Brain microvascular endothelial cell (primary cell): Measurements from ENCODE around the gene NSF.
"Not testable (repeated sequence)": the region's sequence is repeated elsewhere in the genome, so short reads cannot be mapped to it uniquely, and the experiment has no call there.

Source experiments
- DNase-seq: peaks from one replicate; pipeline ENCODE4 v3.0.0-alpha.2; 2020
- H3K27ac ChIP-seq: fragments of 250-450 bp; sonication (Bioruptor Pico); 2 replicates; pipeline ENCODE4 v1.5.1; 2020; ENCODE audit warnings: mild to moderate bottlenecking, moderate library complexity
- H3K27me3 ChIP-seq: fragments of 250-450 bp; sonication (Bioruptor Pico); replicated peaks from 2 replicates; pipeline ENCODE4 v1.5.1; 2020; ENCODE audit warnings: mild to moderate bottlenecking
- H3K36me3 ChIP-seq: fragments of 250-450 bp; sonication (Bioruptor Pico); replicated peaks from 2 replicates; pipeline ENCODE4 v1.5.1; 2020; ENCODE audit warnings: mild to moderate bottlenecking
- H3K4me3 ChIP-seq: 2 replicates; pipeline ENCODE4 v1.5.1; 2011; ENCODE audit warnings: low read depth, mild to moderate bottlenecking, control low read depth, low read length, moderate library complexity
- in situ Hi-C: cut with HindIII; loops from 2 replicates; pipeline ENCODE4 v1.10.0; 2017; ENCODE audit warnings: low sequenced_read_pairs, low pct_ligation_motif_present
- TF ChIP-seq, protein P1 (sequence below): IDR thresholded peaks from 2 replicates; pipeline ENCODE4 v1.5.1; 2011; ENCODE audit warnings: low read depth, mild to moderate bottlenecking, moderate library complexity, low read length, control low read depth, inconsistent platforms; ENCODE audit errors: missing control alignments

The NSF gene

DNA sequence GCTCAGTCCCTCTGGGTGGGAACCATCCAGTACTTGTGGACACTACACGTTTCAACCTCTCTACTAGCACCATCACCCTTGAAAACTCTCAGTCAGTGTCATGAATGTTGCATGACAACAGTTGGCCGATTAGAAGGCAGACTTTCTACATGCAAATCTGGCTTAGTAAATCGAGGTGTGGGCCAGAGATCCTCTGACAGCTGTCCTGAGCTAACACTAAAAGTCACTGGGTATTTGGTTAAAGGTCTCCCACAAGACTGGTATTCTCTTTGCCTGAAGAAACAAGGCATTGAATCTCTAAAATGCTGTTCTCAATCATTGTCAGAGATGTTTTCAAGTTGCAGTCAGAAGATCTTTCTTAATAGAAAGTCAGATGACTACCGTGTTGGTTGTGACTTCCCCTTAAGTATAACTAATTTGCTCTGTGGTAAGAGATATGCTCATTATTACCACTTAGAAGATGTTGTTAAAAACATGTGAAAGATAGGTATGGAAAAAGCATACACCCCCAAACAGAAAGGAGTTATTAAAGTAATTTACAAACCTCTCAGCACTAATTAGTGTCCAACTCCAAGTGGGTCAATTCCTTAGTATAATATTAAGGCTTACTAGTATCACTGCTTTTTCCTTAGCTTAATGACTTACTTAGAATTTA lies 165.7 kb downstream of the NSF start:
- TF ChIP-seq, protein P1, sequence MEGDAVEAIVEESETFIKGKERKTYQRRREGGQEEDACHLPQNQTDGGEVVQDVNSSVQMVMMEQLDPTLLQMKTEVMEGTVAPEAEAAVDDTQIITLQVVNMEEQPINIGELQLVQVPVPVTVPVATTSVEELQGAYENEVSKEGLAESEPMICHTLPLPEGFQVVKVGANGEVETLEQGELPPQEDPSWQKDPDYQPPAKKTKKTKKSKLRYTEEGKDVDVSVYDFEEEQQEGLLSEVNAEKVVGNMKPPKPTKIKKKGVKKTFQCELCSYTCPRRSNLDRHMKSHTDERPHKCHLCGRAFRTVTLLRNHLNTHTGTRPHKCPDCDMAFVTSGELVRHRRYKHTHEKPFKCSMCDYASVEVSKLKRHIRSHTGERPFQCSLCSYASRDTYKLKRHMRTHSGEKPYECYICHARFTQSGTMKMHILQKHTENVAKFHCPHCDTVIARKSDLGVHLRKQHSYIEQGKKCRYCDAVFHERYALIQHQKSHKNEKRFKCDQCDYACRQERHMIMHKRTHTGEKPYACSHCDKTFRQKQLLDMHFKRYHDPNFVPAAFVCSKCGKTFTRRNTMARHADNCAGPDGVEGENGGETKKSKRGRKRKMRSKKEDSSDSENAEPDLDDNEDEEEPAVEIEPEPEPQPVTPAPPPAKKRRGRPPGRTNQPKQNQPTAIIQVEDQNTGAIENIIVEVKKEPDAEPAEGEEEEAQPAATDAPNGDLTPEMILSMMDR: no peak
- Histone ChIP-seq H3K36me3 (peaks cover 7% of the 10 kb centered on the region), H3K27me3 (no peaks in the 10 kb centered on the region), H3K27ac (no peak overlapping the region), H3K4me3 (no peak overlapping the region)
- no peak for DNase-seq
- in situ Hi-C loops: no loop called here

DNA sequence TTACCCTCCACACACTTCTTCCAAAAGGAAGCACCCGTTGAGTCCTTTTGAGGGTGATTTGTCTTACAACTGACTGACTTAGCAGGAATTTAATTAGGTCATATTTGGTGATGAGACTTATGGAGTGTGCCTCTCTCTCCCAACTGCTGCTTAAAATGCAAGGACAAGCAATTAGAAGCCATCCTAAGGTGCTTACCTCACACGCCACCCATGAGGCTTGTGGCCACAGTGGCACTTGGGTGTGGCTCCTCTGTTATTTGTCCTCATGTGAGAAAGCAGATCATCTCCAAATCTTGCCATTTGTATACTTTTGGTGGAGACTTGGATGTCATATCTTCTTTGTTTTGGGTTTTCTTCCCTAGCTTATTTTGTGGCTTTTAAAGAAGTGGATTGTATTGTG lies 166.4 kb downstream of the NSF start:
- in situ Hi-C loops: no loop called here
- DNase-seq: no peak
- H3K36me3 ChIP-seq: peaks cover 2% of the 10 kb centered on the region

DNA sequence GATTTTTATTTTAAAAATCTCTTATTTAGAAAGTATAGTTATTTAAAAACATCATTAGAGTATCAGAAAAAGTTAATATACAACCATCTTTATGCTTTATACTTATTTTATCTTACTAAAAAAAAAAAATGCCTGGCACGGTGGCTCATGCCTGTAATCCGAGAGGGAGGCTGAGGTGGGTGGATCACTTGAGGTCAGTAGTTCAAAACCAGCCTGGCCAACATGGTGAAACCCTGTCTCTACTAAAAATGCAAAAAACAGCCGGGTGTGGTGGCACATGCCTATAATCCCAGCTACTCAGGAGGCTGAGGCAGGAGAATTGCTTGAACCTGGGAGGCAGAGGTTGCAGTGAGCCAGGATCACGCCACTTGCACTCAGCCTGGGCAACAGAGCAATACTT lies 167.1 kb downstream of the NSF start:
- H3K4me3 ChIP-seq, H3K36me3 ChIP-seq, DNase-seq, H3K27ac ChIP-seq, H3K27me3 ChIP-seq, in situ Hi-C loops: not testable (repeated sequence)

More for the DNA sequence above, 166.4 kb downstream of the NSF start:
- TF ChIP-seq, protein P1: no peak
- Histone ChIP-seq H3K27me3 (no peaks in the 10 kb centered on the region), H3K4me3 (no peak overlapping the region), H3K27ac (no peak overlapping the region)

DNA sequence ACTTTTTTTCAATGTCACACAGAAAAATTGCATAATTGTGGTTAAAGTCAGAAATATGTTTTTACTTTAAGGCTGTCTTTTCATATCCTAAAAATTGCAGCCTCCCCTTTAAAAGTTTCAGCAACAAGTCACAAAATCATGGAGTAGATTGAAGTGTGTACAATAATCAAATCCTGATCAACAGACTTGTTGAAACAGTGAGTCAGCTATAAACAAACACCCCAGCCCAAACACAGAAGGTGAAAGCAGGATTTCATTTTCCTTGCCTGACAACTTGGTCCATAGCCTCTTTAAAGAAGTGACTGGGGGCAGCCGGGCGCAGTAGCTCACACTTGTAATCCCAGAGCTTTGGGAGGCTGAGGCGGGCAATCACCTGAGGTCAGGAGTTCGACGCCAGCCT lies 168.1 kb downstream of the NSF start:
- TF ChIP-seq, protein P1: no peak
- no peak overlapping the region for H3K27ac ChIP-seq
- in situ Hi-C loops: no loop called here
- no peak for DNase-seq
- H3K36me3 ChIP-seq: peaks cover 2% of the 10 kb centered on the region
- H3K4me3 ChIP-seq: no peak overlapping the region
- no peaks in the 10 kb centered on the region for H3K27me3 ChIP-seq

DNA sequence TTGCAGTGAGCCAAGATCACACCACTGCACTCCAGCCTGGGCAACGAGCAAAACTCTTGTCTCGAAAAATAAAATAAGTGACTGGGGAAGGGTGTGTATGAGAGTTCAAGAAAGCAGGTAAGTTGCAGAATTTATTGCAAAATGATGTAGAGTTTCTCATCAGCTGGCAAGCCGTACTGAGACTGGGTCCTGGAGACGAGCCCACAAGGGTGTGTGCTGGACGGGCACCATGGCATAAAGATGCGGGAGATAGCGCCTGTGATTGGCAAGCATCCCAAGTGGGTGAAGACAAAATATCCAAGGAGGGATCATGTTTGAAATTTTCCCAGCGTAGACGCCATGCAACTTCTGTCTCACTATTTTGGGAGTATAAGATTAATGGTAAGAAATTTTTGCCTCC lies 168.7 kb downstream of the NSF start:
- in situ Hi-C loops: no loop called here
- Histone ChIP-seq H3K27me3 (no peaks in the 10 kb centered on the region), H3K27ac (no peak overlapping the region), H3K36me3 (peaks cover 2% of the 10 kb centered on the region), H3K4me3 (no peak overlapping the region)
- DNase-seq: no peak
- TF ChIP-seq, protein P1: no peak

DNA sequence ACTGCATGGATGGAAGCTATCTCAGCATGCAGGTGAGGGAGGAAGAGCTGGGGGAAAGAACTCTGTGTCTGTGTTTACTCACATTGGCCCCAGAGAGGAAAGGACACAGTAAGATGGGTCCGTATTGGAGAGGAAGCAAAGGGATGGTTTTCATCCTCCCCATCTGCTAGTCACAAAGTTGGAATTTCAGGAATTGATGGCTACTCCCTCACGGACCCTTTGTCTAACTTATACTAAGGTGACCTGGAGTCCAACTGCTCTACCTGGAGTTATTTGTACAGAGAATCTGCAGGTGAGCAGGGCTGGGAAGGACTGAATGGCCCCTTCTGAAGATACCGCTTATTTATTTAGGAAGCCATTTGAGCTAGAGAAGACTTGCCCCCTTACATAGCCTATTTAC lies 172.9 kb downstream of the NSF start:
- Histone ChIP-seq H3K27me3 (no peaks in the 10 kb centered on the region), H3K27ac (no peak overlapping the region), H3K36me3 (no peaks in the 10 kb centered on the region), H3K4me3 (no peak overlapping the region)
- DNase-seq: no peak
- in situ Hi-C loops: no loop called here
- TF ChIP-seq, protein P1: no peak
